Stimulated activated naive CD8-positive, alpha-beta T cell treated with anti-CD3 and anti-CD28 coated beads, Interleukin-15, Interleukin-2, amounts not matched to agents 100 ng/mL and 50 ng/mL, for 24 hours (primary cell): ENCODE results near the gene DCC.

Experiments used
- H3K27ac Mint-ChIP-seq: one replicate; pipeline ENCODE4 v1.8.0; 2021; ENCODE audit warnings: mild to moderate bottlenecking, mixed read lengths
- H3K27me3 Mint-ChIP-seq: one replicate; pipeline ENCODE4 v1.8.0; 2021; ENCODE audit warnings: mixed read lengths
- H3K36me3 Mint-ChIP-seq: one replicate; pipeline ENCODE4 v1.8.0; 2021; ENCODE audit warnings: low read depth, mixed read lengths
- H3K4me1 Mint-ChIP-seq: one replicate; pipeline ENCODE4 v1.8.0; 2021; ENCODE audit warnings: low read depth, mixed read lengths
- H3K4me3 Mint-ChIP-seq: one replicate; pipeline ENCODE4 v1.8.0; 2021; ENCODE audit warnings: mild to moderate bottlenecking, mixed read lengths
- H3K9me3 Mint-ChIP-seq: one replicate; pipeline ENCODE4 v1.8.0; 2021; ENCODE audit warnings: mixed read lengths

The DCC gene

GRCh38 chr18:52898485-52899058 is 558.6 kb downstream of the DCC start:
- Mint-ChIP-seq H3K4me1 (no peaks in the 10 kb centered on the region), H3K27ac (no peak overlapping the region), H3K36me3 (no peaks in the 10 kb centered on the region), H3K27me3 (no peaks in the 10 kb centered on the region), H3K4me3 (no peak overlapping the region), H3K9me3 (no peaks in the 10 kb centered on the region)

- H3K9me3 Mint-ChIP-seq, result no peaks in the 10 kb centered on the region
- H3K27me3 Mint-ChIP-seq, result no peaks in the 10 kb centered on the region
- H3K36me3 Mint-ChIP-seq, result no peaks in the 10 kb centered on the region
- H3K4me3 Mint-ChIP-seq, result no peak overlapping the region
- H3K4me1 Mint-ChIP-seq, result no peaks in the 10 kb centered on the region
- no peak overlapping the region for H3K27ac Mint-ChIP-seq
Observed at GRCh38 chr18:52902188-52902587, 562.2 kb downstream of the DCC start.

GRCh38 chr18:52903857-52904256 is 563.9 kb downstream of the DCC start:
- Mint-ChIP-seq H3K27ac (no peak overlapping the region), H3K4me3 (no peak overlapping the region), H3K4me1 (no peaks in the 10 kb centered on the region), H3K36me3 (no peaks in the 10 kb centered on the region), H3K9me3 (no peaks in the 10 kb centered on the region), H3K27me3 (no peaks in the 10 kb centered on the region)

- Mint-ChIP-seq H3K27me3 (no peaks in the 10 kb centered on the region), H3K4me1 (no peaks in the 10 kb centered on the region), H3K9me3 (no peaks in the 10 kb centered on the region), H3K36me3 (no peaks in the 10 kb centered on the region), H3K27ac (no peak overlapping the region), H3K4me3 (no peak overlapping the region)
Observed at GRCh38 chr18:52907543-52908308, 567.7 kb downstream of the DCC start.

- Mint-ChIP-seq H3K27me3 (no peaks in the 10 kb centered on the region), H3K4me3 (no peak overlapping the region), H3K36me3 (no peaks in the 10 kb centered on the region), H3K4me1 (no peaks in the 10 kb centered on the region), H3K27ac (no peak overlapping the region), H3K9me3 (no peaks in the 10 kb centered on the region)
Observed at GRCh38 chr18:52914148-52914547, 574.2 kb downstream of the DCC start.

GRCh38 chr18:52920665-52921064 is 580.7 kb downstream of the DCC start:
- Mint-ChIP-seq H3K4me1 (no peaks in the 10 kb centered on the region), H3K27me3 (no peaks in the 10 kb centered on the region), H3K36me3 (no peaks in the 10 kb centered on the region), H3K9me3 (no peaks in the 10 kb centered on the region), H3K4me3 (no peak overlapping the region), H3K27ac (no peak overlapping the region)

- Mint-ChIP-seq H3K36me3 (no peaks in the 10 kb centered on the region), H3K4me1 (no peaks in the 10 kb centered on the region), H3K4me3 (no peak overlapping the region), H3K27ac (no peak overlapping the region), H3K9me3 (peaks cover 8% of the 10 kb centered on the region), H3K27me3 (no peaks in the 10 kb centered on the region)
Observed at GRCh38 chr18:52933356-52933755, 593.4 kb downstream of the DCC start.

GRCh38 chr18:52936931-52937330 is 596.9 kb downstream of the DCC start:
- H3K36me3 Mint-ChIP-seq, result no peaks in the 10 kb centered on the region
- no peaks in the 10 kb centered on the region for H3K27me3 Mint-ChIP-seq
- H3K4me1 Mint-ChIP-seq, result no peaks in the 10 kb centered on the region
- no peak overlapping the region for H3K4me3 Mint-ChIP-seq
- H3K27ac Mint-ChIP-seq, result no peak overlapping the region
- peaks cover 8% of the 10 kb centered on the region for H3K9me3 Mint-ChIP-seq

GRCh38 chr18:52937840-52938239 is 597.8 kb downstream of the DCC start:
- H3K27me3 Mint-ChIP-seq, result no peaks in the 10 kb centered on the region
- H3K4me3 Mint-ChIP-seq, result no peak overlapping the region
- H3K9me3 Mint-ChIP-seq, result peaks cover 13% of the 10 kb centered on the region
- H3K27ac Mint-ChIP-seq, result no peak overlapping the region
- H3K4me1 Mint-ChIP-seq, result no peaks in the 10 kb centered on the region
- H3K36me3 Mint-ChIP-seq, result no peaks in the 10 kb centered on the region

- Mint-ChIP-seq H3K4me3 (no peak overlapping the region), H3K36me3 (no peaks in the 10 kb centered on the region), H3K4me1 (no peaks in the 10 kb centered on the region), H3K27ac (no peak overlapping the region), H3K27me3 (no peaks in the 10 kb centered on the region), H3K9me3 (peaks cover 9% of the 10 kb centered on the region)
Observed at GRCh38 chr18:52945552-52945951, 605.6 kb downstream of the DCC start.

- Mint-ChIP-seq H3K27ac (no peak overlapping the region), H3K27me3 (no peaks in the 10 kb centered on the region), H3K9me3 (peaks cover 4% of the 10 kb centered on the region), H3K4me3 (no peak overlapping the region), H3K4me1 (no peaks in the 10 kb centered on the region), H3K36me3 (no peaks in the 10 kb centered on the region)
Observed at GRCh38 chr18:52948868-52949444, 609.0 kb downstream of the DCC start.

GRCh38 chr18:52950155-52950554 is 610.2 kb downstream of the DCC start:
- Mint-ChIP-seq H3K27me3 (no peaks in the 10 kb centered on the region), H3K27ac (no peak overlapping the region), H3K36me3 (no peaks in the 10 kb centered on the region), H3K9me3 (peaks cover 4% of the 10 kb centered on the region), H3K4me3 (no peak overlapping the region), H3K4me1 (no peaks in the 10 kb centered on the region)

- Mint-ChIP-seq H3K4me1 (no peaks in the 10 kb centered on the region), H3K27me3 (no peaks in the 10 kb centered on the region), H3K36me3 (no peaks in the 10 kb centered on the region), H3K27ac (no peak overlapping the region), H3K9me3 (peaks cover 4% of the 10 kb centered on the region), H3K4me3 (no peak overlapping the region)
Observed at GRCh38 chr18:52953387-52953786, 613.4 kb downstream of the DCC start.

GRCh38 chr18:52963481-52963880 is 623.5 kb downstream of the DCC start:
- no peak overlapping the region for H3K27ac Mint-ChIP-seq
- peaks cover 14% of the 10 kb centered on the region for H3K9me3 Mint-ChIP-seq
- H3K36me3 Mint-ChIP-seq, result no peaks in the 10 kb centered on the region
- H3K27me3 Mint-ChIP-seq, result no peaks in the 10 kb centered on the region
- no peak overlapping the region for H3K4me3 Mint-ChIP-seq
- H3K4me1 Mint-ChIP-seq, result no peaks in the 10 kb centered on the region

- Mint-ChIP-seq H3K27me3 (no peaks in the 10 kb centered on the region), H3K27ac (no peak overlapping the region), H3K9me3 (peaks cover 8% of the 10 kb centered on the region), H3K4me1 (no peaks in the 10 kb centered on the region), H3K36me3 (no peaks in the 10 kb centered on the region), H3K4me3 (no peak overlapping the region)
Observed at GRCh38 chr18:52970686-52971085, 630.7 kb downstream of the DCC start.

GRCh38 chr18:52971097-52971496 is 631.1 kb downstream of the DCC start:
- no peak overlapping the region for H3K4me3 Mint-ChIP-seq
- H3K4me1 Mint-ChIP-seq, result no peaks in the 10 kb centered on the region
- no peaks in the 10 kb centered on the region for H3K36me3 Mint-ChIP-seq
- H3K9me3 Mint-ChIP-seq, result peaks cover 8% of the 10 kb centered on the region
- H3K27me3 Mint-ChIP-seq, result no peaks in the 10 kb centered on the region
- H3K27ac Mint-ChIP-seq, result no peak overlapping the region
